ENCODE results near the gene CCDC91.
A peak's percentile ranks its signal among the peaks of the same experiment; 100 is the strongest.
"Not testable (repeated sequence)": the region's sequence is repeated elsewhere in the genome, so short reads cannot be mapped to it uniquely, and the experiment has no call there.

Gene CCDC91

DNA sequence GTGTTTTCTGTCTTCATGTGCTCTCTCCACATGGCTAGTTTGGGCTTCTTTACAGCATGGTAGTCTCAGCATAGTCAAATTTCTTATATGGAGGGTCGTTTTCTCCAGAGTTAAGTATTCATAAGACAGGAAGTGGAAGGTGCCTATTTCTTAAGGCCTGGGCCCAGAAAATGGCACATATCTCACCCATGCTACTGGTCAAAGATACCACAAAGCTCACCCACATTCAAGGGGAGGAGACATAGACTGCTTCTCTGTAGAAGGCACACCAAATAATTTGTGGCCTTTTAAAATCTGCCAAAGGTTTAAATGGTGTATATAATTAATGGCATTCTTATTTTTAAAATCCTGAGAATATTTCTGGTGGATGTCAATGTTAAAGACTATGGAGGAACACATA lies 44.8 kb downstream of the CCDC91 start:
- DNase-seq = no peak

DNA sequence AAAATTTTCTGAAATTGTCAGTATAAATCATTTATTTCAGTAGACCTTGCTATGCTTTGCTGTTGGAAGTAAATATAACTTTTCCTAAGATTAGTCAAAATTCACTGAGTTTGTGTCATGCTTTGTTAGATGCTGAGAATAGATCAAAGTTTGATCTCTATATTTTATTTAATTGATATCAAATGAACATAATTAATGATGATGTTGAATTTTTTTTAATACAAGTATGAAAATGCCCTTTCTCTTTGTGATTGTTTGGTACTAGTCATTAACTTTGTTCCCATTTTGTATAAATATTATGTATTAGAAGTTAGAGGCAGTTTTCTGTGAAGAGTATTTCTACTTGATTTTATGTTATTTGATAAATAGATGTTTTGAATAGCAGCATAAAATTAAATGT lies 45.7 kb downstream of the CCDC91 start:
- DNase-seq = no peak

DNA sequence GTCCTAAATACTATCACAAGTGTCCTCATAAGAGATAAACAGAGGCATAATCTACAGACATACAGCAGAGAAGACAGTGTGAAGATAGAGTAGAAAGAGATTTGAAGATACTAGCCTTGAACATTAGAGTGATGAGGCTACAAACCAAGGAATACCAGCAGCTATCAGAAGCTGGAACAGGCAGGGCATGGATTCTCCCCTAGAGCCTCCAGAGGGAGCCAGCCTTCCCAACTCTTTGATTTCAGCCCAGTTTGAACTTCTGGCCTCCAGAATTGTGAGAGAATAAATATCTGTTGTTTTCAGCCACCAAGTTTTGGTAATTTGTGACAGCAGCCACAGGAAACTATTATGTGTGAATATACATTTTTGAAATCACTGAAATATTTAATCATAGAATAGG lies 47.2 kb downstream of the CCDC91 start:
- DNase-seq = no peak

DNA sequence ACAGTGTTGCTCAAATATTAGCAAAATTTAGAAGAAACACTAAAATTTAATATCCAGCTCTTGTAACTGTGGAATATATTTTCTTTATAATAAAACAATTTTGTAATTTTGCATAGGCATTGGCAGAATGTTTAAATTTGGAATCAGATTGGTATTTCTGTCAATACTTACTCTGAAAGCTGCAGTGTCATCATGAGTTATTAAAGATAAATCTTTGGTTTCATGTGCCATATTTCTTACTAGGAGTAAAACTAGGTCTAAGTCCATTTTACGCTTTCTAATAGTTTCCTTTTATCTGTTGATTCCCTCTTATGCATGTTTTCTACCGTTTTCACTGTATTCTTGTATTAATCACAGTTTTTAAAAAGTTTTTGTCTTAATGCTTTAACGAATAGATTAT lies 49.7 kb downstream of the CCDC91 start:
- no peak for DNase-seq

DNA sequence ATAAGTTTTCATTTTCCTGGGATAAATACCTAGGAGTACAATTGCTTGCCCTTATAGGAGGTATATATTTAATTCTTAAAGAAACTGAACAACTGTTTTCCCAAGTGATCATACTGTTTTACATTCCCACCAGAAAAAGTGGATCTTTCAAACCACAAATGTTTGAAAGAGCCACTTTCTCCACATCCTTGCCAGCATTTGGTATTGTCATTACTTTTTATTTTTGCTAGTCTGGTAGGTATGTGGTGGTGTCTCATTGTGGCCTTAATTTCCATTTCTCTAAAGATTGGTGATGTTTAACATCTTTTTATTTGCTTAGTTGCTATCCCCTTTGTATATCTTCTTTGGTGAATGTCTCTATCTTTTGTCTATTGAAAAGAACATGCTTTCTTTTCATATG lies 50.6 kb downstream of the CCDC91 start:
- DNase-seq = no peak

DNA sequence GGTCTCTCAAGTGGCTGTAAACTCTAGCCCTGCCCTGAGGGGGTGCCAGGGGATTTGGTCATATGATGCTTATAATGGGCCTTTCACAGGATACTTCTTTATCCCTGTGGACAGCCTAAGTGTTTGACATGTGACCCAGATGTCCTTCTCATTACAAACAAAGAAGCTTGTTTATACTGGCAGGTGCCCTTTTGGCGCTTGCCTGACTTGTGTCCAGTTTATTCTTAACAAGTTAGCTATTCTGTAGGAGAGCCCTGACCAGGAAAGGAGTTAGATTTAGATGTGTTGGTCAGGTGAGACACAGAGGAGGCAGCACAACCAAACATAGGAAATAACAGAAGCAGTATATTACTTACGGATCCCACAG lies 51.9 kb downstream of the CCDC91 start:
- no peak for DNase-seq

DNA sequence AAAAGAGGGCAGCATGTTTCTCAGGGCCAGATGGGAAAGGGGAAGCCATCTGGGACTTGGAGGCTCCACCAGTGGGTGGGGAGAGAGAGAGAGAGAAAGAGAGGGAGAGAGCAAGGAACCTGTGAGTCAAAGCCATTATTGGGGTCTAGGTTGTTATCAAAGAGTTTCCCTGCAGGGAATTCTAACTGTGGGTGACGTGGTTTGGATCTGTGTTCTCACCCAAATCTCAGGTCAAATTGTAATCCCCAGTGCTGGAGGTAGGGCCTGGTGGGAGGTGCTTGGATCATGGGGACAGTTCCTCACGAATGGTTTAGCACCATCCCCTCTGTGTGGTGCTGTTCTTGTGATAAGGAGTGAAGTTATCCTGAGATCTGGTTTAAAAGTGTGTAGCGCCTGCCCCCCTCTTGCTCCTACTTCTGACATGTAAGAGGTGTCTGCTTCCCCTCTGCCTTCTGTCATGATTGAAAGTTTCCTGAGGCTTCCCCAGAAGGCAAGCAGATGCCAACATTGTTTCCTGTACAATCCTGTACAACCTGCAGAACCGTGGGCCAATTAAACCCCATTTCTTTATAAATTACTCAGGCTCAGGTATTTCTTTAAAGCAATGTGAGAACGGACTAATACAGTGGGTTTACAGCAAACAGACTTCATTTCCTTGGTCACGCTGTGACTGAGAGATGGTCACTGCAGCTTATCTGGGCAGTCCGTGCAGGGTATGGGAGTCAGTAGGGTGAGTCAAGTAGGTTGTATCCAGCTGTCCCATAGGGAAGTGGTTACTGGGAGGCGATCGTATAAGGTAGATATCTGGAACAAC lies 52.4 kb downstream of the CCDC91 start:
- DNase-seq = no peak

DNA sequence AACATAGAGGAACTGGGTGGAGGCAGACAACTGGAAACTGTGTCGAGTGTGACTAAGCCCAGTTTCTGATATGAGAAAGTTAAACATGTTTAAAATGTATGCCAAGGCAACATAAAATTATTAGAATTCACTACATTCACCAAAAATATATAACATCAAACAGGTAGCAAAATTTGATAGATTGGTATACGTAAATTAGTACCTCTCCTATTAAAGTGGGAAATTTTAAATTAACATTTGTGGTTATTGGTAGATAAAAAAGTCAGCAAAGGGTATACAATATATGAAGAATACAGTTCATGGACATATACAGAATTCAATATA lies 53.0 kb downstream of the CCDC91 start:
- DNase-seq = no peak

DNA sequence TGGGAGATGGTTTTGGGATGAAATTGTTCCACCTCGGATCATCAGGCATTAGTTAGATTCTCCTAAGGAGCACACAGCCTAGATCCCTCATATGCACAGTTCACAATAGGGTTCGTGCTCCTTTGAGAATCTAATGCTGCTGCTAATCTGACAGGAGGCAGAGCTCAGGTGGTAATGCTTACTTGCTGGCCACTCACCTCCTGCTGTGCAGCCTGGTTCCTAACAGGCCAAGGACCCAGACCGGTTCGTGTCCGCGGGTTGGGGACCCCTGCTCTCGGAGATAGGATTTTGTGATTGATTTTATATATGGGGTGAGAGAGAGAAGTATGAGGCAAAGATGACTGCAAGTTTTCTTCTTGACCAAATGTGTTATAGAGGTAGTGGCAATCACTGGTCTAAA lies 57.5 kb downstream of the CCDC91 start:
- no peak for DNase-seq

DNA sequence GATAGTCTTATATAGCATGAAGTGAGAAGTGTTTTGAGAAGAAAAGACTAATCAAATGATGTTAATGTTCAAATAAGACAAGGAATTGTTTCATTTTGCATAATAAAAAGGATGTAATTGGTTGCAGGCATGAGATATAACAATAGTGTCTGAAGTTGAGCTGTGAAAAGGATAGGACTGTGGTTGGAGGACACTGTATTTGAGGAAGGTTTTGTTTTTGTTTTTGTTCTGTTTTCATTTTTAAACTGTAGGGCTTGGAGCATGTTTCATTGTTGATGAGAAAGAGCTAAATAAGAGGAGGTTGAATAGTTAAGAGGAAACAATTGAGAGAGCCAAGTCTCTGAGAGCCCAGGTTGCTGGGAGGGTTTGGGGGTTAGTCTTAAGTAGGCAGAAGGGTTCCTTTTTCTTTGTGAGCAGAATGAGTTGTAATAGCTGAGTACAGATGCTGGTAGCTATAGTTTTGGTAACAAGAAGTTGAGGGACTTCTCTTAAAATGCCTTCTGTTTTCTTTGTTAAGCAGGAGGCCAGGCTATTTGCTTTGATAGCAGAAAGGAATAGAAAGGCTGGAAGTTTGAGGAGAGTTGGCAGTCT lies 58.4 kb downstream of the CCDC91 start:
- no peak for DNase-seq

DNA sequence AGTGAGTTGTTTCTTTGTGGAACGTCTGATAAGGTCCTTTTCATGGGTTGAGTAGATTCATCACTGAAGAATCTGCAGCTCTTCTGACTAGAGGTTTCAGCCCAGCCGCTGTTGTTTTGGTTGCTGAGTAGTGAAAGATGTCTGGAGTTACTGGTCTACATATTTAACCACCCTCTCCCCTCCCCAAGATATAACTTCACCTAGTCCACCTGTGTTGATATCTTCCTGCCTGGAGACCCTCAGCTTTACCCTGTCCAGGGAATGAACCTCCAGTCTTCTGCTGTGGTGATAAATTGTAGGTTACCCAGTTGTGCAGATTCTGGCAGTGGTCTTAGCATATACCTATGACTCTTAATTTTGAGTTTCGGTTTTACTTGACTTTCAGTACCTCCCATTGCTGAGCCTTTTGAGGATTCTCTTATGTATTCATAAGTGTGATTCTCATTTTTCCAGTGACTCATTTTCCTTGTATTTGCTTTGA lies 62.9 kb downstream of the CCDC91 start:
- DNase-seq = peak; percentile 10 to 72

DNA sequence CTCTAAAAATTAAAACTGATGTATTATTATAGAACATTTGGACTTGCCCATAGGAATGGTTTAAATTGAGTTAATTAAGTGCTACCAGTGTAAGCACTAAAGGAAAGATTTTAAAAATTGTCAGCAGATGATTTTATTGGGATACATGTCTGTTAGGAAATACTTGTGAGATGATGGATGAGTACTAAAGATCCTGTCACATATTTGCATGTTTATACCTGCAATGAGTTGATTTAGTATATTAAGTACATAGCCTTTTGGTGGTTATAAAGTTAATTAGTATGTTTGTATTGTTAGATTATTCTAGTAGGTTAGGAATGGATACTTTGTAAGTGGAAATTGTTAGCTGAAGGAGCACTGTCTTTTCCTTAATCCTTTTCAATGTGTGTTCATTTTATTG lies 67.2 kb downstream of the CCDC91 start:
- DNase-seq = no peak

DNA sequence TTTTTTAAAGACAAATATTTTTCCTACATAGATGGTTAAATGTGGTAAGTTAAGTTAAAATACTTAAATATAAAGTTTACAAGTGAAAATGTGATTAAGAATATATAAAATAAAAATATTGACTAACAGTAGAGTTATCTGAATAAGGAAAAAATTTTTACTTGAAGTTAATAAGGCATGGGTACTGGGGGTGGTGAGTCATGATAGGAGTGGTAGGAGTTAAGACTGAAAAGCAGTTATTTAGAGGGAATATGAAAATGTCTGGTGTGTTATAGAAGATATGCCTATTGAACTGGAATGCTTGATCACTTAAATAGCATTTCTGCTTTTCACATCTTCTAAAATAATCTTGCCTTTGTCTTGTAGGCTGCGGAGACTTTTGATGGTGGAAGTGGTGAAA lies 68.7 kb downstream of the CCDC91 start:
- DNase-seq = no peak

DNA sequence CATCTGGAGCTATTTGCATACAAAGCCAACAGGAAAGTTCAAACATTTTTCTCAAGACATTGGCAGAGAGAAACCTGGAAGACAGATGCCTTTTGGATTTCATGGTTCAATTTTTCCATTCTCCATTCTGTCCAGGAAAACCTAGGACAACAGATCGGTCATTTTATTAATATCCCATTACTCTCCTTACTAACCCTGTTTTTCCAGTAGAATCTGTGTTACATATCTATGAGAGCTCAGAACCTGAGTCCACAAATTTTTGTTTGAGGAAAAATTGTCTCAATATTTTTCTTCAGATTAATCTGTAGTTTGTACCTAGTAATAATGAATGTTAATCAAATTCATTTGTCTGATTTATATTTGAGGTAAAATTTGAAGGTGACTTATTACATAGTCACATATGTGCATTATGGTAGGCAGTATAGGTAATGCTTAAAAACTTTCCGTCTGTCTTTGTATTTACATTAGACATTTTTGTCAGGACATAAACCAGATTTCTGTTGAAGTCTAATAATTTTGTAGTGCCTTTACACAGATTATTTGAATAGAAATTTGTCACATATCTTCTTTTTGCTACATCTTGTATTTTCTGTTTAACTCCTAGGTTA lies 75.3 kb downstream of the CCDC91 start:
- DNase-seq = no peak

DNA sequence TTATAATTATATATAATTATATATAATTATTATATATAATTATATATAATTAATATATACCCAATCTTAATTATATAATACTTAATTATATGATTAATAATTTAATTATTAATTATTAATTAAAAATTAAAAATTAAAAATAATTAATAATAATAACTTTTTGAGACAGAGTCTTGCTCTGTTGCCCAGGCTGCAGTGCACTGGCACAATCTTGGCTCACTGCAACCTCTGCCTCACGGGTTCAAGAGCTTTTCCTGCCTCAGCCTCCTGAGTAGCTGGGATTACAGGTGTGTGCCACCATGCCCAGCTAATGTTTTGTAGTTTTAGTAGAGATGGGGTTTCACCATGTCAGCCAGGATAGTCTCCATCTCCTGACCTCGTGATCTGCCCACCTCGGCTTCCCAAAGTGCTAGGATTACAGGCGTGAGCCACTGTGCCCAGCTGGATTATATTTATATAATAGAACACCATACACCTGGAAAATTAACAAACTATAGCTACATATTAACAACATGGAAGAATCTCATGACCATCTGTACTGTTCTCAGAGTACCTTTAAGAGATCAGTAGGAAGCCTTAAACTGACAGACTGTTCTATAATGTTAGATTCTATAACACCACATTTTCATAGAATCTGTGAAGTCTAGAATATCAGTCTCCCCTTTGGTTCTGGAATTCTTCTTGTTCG lies 77.8 kb downstream of the CCDC91 start:
- not testable (repeated sequence) for DNase-seq

DNA sequence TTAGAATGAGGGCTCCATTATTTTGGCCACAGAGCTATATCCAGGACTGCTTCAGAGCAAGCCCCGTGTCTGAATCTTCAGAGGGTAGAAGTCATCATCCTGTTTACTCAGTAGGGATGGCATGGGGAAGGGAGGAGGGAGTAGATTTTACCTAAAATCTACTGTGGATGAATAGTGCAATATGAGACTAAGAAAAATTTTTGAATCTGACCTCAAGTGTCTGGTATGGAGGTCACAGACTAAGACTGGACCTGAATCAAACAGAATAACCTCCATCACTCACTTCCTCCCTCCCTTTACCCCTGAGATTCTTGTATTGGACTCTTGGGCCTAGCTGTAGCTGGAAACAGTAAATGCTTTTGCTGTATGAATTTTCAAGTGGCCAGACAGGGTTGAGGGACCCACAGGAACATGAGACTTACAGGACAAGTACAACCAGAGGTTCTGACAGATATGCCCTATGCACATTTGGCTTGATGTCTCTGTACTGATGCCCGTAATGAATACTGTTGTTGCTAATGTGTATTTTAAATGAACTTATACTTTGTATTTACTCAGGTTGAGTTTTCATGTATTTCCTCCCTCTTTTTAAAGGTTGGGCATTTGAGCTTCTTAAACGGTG lies 78.5 kb downstream of the CCDC91 start:
- DNase-seq = no peak

DNA sequence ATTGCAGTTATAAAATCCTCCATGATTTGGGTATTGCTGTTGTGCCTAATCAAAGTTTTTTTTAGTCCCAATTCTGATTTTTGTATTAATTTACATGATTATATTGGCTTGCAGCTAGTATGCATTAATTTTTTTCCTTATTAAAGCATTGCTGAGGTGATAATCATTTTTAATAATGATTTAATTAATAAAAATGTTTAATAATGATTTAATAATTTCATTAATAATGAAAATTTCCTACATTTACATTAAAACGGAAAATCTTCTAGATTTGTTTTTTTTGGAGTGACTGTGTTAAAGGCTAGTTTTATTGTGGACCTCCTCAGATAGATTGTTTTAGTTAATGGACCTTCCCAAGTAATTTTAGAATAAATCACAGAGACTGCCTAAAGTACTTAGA lies 79.6 kb downstream of the CCDC91 start:
- DNase-seq = no peak

DNA sequence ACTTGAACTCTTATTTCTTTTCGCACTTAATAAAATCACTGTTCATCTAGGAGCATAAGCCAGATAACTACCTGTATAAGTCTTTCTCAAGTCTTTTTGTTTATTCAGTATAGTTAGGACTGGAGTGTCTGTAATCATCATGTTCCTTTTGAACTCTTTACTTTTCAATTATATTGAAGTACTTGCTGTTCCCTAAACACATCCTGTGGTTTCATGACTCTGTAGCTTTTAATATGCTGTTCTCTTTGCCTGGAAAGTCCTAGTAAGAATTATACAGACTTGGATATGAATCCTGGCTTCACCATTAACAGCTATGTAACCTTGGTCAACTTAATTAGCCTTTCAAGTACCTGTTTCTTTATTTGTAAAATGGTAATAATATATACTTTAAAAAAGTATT lies 88.2 kb downstream of the CCDC91 start:
- DNase-seq = no peak

DNA sequence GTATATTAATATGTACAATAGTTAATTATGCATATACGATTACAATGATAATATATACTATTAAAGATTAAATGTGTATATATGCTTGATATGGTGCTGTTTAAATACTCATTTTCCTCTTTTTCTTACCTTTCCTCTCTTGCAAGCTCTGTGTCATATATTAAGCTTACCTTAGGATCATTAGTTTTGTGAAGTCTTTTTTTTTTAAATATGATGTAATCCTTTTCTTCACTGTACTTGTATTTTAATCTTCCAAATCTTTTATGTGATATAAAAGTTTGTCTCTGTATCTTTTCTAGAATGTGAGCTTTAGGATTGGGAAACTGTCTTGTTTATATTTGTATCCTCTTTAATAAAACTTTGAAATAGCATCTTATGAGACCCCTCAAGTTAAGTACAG lies 88.7 kb downstream of the CCDC91 start:
- DNase-seq = no peak

DNA sequence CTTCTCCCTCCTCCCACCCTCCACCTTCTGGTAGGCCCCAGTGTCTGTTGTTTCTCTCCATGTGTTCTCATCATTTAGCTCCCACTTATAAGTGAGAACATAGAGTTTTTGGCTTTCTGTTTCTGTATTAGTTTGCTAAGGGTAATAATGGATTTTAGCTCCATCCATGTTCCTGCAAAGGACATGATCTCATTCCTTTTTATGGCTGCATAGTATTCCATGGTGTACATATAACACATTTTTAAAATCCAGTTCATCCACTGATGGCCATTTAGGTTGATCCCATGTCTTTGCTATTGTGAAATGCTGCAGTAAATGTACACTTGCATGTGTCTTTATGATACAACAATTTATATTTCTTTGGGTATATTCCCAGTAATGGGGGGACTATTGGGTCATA lies 96.1 kb downstream of the CCDC91 start:
- no peak for DNase-seq

DNA sequence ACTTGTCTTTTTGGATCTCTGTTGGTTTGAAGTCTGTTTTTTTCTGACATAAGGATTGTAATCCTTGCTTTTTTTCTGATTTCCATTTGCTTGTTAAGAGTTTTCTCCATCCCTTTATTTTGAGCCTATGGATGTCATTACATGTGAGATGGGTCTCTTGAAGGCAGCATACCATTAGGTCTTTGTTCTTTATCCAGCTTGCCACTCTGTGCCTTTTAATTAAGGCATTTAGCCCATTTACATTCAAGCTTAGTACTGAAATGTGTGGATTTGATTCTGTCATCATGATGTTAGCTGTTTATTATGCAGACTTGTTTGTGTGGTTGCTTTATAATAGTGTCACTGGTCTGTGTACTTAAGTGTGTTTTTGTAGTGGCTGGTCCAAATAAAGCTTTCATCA lies 100.0 kb downstream of the CCDC91 start:
- no peak for DNase-seq

DNA sequence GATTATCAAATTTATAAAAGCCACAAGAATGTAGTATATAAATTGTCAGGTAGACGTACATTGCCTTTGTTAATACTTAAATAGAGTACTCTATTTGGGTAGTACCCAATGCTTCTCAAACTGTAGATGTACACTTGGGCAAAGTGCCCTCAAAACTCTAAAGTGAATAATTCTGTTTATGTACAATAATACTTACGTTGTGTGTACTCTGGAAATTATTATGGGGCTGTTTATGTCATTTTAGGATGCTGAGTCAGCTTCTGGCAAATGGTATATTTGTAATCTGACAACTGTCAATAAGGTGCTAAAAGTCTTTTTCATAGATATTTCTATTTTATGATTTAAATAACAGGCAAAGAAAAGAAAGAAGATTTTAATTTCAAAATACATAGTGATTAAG lies 102.4 kb downstream of the CCDC91 start:
- no peak for DNase-seq

DNA sequence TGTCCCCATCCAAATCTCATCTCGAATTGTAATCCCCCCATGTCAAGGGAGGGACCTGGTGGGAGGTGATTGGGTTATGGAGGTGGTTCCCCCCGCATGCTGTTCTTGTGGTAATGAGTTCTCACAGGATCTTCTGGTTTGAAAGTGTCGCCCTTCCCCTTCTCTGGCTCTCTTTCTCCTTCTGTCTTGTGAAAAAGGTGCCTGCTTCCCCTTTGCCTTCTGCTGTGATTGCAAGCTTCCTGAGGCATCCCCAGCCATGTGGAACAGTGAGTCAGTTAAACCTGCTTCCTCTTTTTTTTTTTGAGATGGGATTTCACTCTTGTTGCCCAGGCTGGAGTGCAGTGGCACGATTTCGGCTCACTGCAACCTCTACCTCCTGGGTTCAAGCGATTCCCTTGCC lies 104.0 kb downstream of the CCDC91 start:
- no peak for DNase-seq

DNA sequence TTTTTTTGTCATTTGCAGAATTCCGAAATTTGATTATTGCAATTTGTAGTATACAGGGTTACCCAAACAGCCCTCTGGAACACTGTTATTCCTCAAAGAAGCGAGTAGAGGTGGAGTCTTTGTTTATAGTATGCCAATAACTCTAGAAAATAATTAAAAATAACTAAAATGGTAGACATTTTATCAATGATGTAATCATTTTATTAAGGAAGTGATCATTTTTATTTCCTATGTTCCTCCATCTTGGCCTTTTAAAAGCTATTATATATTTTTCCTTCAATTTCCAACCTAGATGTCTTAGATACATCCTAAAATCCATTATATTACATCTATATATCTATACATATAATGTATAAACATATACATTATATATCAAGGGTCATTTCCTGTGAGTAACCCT lies 106.0 kb downstream of the CCDC91 start:
- DNase-seq = no peak

Measured in CD4-positive, alpha-beta T cell treated with Interferon alpha-2 for 1 hour (primary cell).